Measurements from ENCODE around the gene ISYNA1. TPM values are rescaled to one million over a fixed set of nuclear protein-coding genes. Genes with fewer than 3 reads are reported as not detected.

Gene ISYNA1
- total and polyA plus RNA-seq, 2 donors (not counting 3 experiments of a cell fraction or from before 2014, with no cell fraction given): 69.0 to 70.2 TPM

DNA sequence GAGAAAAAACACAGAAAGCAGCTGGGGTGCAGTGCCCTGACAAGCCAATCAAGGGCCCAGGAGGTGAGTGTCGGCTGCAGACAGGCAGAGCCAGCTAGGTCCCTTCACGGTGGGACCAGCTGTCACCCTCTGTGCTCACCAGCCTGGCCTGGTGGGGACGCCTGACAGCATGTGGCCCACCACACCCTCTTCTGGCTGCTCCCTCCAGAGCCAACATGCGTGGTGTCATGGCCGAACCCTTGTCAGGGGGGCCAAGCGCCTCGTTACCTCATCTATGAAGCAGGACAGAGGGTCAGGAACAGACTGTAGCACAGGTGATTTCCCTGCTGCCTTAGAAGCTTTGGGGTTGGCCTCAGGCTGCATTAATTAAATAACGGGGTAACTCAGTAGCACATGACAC, 40.0 kb upstream of the ISYNA1 start:
- Histone ChIP-seq H3K27me3 (ENCODE audit: control insufficient read depth in 2 of 2, insufficient read depth in 2 of 2, low read length in 2 of 2) (no peaks in the 10 kb centered on the region), H3K4me3 (replicated peaks in 1 of 3; ENCODE audit: insufficient read depth in 1 of 3, low read depth in 1 of 3, low read length in 3 of 3) (no peak overlapping the region), H3K9me1 (replicated peaks; ENCODE audit: control insufficient read depth, extremely low read depth, insufficient read depth, low read length) (no peaks in the 10 kb centered on the region), H3K4me2 (ENCODE audit: insufficient read depth, low read length) (no peak overlapping the region), H4K20me1 (replicated peaks; ENCODE audit: control insufficient read depth, extremely low read depth, insufficient read depth, low read length) (no peaks in the 10 kb centered on the region), H3K4me1 (ENCODE audit: control insufficient read depth, extremely low read depth, insufficient read depth, low read length) (peaks cover 19% of the 10 kb centered on the region), H3K79me2 (ENCODE audit: control insufficient read depth, insufficient read depth, low read length) (peaks cover 41% of the 10 kb centered on the region), H3K27ac (ENCODE audit: insufficient read depth, low read depth, low read length) (no peak overlapping the region), H3K9ac (replicated peaks; ENCODE audit: extremely low read depth, insufficient read depth, low read length) (no peak overlapping the region), H3K36me3 (ENCODE audit: control insufficient read depth in 2 of 2, extremely low read depth in 1 of 2, insufficient read depth in 2 of 2, low read length in 2 of 2) (no peaks in the 10 kb centered on the region), H3K9me3 (replicated peaks; ENCODE audit: control insufficient read depth, insufficient read depth, low read length) (no peaks in the 10 kb centered on the region), H2AFZ (ENCODE audit: low read depth, low read length) (no peak overlapping the region)
- DNase-seq (ENCODE audit: low read depth, low spot score) (no peak), FAIRE-seq (no peak)
- ChIA-PET POLR2A (no interaction called here), CTCF (interaction anchor here (1.1 kb wide), 1 partner anchor 42 kb away, joined by 4 read pairs; no protein-coding TSS in a partner anchor)
- no TSS peak for BruUV-seq (replicated peaks)
- intact Hi-C loops (cut with micrococcal nuclease): no loop called here
- TF ChIP-seq, protein P1, sequence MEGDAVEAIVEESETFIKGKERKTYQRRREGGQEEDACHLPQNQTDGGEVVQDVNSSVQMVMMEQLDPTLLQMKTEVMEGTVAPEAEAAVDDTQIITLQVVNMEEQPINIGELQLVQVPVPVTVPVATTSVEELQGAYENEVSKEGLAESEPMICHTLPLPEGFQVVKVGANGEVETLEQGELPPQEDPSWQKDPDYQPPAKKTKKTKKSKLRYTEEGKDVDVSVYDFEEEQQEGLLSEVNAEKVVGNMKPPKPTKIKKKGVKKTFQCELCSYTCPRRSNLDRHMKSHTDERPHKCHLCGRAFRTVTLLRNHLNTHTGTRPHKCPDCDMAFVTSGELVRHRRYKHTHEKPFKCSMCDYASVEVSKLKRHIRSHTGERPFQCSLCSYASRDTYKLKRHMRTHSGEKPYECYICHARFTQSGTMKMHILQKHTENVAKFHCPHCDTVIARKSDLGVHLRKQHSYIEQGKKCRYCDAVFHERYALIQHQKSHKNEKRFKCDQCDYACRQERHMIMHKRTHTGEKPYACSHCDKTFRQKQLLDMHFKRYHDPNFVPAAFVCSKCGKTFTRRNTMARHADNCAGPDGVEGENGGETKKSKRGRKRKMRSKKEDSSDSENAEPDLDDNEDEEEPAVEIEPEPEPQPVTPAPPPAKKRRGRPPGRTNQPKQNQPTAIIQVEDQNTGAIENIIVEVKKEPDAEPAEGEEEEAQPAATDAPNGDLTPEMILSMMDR (IDR thresholded peaks at IDR 0.05; ENCODE audit: extremely low read depth in 1 of 2, insufficient read depth in 1 of 2, low read depth in 1 of 2, low read length in 2 of 2): no peak
- TF ChIP-seq FOS (IDR thresholded peaks at IDR 0.05; ENCODE audit: borderline replicate concordance, insufficient read depth, low read length) (no peak), MYC (IDR thresholded peaks at IDR 0.05; ENCODE audit: low read depth, low read length) (no peak), POLR2AphosphoS5 (IDR thresholded peaks at IDR 0.05; ENCODE audit: insufficient read depth, low read depth, low read length) (no peak), JUN (IDR thresholded peaks at IDR 0.05; ENCODE audit: borderline replicate concordance, insufficient read depth, insufficient read length, low read depth) (no peak), POLR2A (IDR thresholded peaks at IDR 0.05; ENCODE audit: low read depth, low read length) (no peak), GATA2 (IDR thresholded peaks at IDR 0.05; ENCODE audit: insufficient read depth, insufficient read length, low read depth, low read length) (no peak), EZH2 (IDR thresholded peaks at IDR 0.05; ENCODE audit: borderline replicate concordance, low read depth, low read length, severe bottlenecking) (no peak)
- TF ChIP-seq, protein P2, sequence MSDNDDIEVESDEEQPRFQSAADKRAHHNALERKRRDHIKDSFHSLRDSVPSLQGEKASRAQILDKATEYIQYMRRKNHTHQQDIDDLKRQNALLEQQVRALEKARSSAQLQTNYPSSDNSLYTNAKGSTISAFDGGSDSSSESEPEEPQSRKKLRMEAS (IDR thresholded peaks at IDR 0.05; ENCODE audit: insufficient read depth, insufficient read length): no peak
- dilution Hi-C loops (cut with MboI; ENCODE audit: extremely low pct_ligation_motif_present, low sequenced_read_pairs): no loop called here
